Measurements from ENCODE around the gene TAS1R3.

- TF ChIP-seq, protein P1, sequence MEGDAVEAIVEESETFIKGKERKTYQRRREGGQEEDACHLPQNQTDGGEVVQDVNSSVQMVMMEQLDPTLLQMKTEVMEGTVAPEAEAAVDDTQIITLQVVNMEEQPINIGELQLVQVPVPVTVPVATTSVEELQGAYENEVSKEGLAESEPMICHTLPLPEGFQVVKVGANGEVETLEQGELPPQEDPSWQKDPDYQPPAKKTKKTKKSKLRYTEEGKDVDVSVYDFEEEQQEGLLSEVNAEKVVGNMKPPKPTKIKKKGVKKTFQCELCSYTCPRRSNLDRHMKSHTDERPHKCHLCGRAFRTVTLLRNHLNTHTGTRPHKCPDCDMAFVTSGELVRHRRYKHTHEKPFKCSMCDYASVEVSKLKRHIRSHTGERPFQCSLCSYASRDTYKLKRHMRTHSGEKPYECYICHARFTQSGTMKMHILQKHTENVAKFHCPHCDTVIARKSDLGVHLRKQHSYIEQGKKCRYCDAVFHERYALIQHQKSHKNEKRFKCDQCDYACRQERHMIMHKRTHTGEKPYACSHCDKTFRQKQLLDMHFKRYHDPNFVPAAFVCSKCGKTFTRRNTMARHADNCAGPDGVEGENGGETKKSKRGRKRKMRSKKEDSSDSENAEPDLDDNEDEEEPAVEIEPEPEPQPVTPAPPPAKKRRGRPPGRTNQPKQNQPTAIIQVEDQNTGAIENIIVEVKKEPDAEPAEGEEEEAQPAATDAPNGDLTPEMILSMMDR (IDR thresholded peaks at IDR 0.05): no peak
- TF ChIP-seq POLR2A (IDR thresholded peaks at IDR 0.05): no peak
Measured at GRCh38 chr1:1291023-1291528, 40.0 kb upstream of the TAS1R3 start.

Measured in adrenal gland (tissue), 5 donors.